Stimulated activated CD8-positive, alpha-beta memory T cell treated with anti-CD3 and anti-CD28 coated beads, Interleukin-7, amount 100 ng/mL, for 48 hours (primary cell): ENCODE data around the gene NCF2.

Experiments used
- DNase-seq, 2 donors: peaks; one replicate each; pipeline ENCODE4 v3.0.0-alpha.2; 2020; ENCODE audit warnings: low read depth in 1 of 2; ENCODE audit errors: extremely low read depth in 1 of 2

The NCF2 gene

DNA sequence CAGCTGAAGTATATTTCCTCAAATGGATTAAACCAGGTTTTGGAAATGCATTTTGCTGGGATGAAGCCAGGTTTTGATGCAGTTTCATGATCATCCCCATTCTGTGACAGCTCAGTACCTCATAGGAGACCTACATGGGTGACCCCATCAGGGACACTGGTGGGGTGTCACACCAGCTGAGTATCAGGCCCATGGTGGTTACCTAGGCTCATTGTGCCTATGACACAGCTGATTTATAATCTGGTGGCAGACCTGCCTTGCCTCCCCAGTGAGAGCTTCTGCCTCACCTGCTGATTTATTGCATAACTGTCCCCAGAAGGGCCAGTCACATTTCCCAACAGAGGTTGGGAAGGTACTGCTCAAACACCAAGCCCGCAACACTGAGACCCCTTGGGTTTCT, 3.8 kb downstream of the NCF2 start:
- DNase-seq, result no peak

DNA sequence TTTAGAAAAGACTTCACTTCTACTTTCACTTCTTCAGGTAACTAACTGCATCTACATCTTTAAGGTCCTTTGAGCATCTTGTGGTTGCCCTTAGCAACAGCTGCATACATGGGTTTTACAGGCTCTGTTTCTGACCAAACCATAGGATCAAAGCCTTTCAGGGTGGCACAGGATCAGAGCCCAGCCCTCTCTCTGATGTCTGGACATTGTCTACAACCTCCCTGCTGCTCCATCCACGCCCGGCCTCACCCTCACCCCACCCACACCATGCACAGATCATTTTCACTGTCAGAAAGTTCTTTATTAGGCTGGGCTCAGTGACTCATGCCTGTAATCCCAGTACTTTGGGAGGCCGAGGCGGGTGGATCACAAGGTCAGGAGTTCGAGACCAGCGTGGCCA, 5.2 kb downstream of the NCF2 start:
- DNase-seq, result no peak

DNA sequence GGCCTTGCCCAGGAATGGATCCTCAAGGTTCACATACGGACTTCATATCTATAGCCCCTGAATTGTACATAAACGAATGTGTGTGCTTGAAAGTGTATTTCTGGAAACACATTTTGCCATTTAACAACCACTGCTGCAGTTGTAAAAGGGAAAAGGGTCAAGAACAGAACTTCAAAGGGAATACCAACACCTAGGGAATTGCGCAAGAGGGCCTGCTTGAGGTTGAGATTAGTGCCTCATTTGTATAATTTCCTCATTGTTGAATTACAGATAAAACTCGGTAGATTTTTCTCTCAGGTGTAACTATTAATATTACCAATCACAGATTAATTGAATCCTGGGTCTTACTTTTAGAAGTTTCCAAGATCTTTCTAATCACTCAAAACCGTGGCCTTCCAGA, 6.1 kb downstream of the NCF2 start:
- DNase-seq, result no peak

DNA sequence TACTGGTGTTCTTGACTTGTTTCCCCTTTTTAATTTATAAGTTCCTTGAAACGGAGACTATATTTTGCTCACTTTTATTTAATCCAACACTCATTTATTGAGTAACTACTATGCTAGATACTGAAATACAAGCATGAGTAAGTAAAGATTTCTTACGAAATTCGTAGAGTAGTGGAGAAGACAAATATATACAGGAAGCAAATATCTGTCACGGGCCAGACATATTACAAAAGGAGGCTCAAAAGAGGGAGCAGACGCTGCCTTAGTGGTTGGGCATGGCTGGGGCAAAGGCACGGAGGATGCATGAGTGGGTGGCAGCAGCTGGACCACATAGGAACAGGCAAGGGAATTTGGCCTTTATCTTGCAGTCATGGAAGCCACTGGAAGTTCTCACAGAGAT, 6.8 kb downstream of the NCF2 start:
- DNase-seq, result no peak

DNA sequence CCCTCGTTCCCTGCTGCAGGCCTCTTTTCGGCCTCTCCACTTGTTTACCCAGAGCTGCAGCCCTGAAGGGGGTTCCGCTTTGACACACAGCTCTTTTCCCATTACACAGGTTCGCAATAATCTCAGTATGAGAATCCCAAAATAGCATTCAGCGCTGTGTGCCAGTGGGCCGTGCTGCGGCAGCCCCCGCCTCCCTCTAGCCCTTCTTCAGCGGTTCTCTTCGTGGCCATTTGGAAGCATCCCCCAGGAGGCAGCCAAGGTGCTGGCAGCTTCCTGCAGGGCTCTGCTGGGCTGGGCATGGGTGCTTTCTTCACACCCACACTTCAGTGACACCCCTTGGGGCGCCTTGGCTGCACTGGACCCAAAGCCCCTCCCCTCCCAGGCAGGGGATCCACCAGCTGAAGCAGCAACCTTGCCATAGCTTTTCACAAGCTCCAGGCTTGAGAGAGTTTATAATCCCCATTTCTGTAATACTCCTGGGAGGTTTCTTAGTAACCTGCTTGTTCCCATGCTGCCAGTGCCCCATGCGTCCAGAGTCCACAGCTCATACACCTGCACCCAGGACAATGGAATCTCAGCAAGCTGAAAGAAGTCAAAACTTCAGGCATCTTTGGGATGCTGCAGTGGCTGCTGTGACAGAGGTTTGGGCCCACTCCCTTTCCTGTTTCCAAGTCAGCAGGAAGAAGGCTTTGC, 8.1 kb downstream of the NCF2 start:
- DNase-seq, result no peak

DNA sequence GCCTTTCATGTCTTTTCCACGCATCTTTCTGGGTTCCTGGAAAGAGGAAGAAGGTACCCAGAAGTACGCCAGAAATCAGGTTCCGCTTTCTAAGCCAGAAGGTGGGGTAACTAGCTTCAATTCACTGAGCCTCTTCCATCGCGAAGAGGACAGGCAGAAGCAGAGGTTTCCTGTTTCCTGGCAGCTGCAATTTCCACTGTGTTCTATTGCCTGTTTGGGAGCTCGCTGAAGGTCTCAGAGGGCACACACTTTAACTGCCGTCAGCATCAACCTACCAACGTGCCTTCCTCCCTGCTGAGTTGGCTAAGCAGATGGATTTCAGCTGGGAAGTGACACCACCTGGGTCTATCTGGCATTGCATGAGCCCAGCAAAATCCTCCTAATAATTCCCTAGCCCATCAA, 10.0 kb downstream of the NCF2 start:
- DNase-seq, result no peak

DNA sequence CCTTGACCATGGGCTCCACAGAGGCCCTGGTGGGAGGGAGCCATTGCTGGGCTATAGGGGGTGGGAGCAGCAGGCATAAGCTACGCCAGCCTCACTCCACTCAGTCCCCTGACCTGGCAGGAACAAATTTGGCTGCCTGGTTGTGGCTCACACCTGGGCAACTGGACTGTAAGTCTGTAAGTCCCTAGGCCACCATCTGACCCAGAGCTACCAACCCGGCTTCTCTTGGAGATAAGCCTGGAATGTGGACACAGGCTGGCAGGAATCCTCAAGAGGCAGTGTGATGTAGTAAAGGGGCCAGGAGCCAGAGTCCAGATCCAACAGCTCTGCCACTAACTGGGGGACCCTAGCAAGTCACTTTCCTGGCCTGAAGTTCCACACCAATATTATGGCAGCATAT, 11.4 kb downstream of the NCF2 start:
- no peak for DNase-seq

DNA sequence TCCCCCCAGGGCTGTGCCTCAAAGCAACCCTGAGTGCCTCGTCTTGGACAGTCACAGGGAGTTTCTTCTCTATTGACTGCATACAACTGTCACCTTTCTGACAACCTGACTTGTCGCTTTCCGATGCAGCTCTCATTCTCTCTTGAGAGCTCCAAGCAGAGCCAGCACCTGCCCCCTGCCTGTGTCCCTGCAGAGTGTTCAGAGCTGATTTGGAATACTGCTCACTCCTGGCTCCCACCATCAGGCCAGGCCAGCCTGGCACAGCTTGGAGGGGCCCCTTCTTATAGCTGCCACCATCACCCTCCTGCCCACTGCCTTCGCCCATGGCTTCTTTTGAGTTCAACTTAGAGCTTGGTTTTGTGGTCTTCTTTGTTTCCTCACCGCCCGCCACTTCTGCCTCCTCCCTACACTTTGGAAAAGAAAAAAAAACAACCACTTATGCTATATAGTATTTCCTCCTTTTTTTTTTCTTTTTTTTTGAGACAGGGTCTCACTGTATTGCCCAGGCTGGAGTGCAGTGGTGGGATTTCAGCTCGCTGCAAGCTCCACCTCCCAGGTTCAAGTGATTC, 12.3 kb downstream of the NCF2 start:
- DNase-seq, result no peak

DNA sequence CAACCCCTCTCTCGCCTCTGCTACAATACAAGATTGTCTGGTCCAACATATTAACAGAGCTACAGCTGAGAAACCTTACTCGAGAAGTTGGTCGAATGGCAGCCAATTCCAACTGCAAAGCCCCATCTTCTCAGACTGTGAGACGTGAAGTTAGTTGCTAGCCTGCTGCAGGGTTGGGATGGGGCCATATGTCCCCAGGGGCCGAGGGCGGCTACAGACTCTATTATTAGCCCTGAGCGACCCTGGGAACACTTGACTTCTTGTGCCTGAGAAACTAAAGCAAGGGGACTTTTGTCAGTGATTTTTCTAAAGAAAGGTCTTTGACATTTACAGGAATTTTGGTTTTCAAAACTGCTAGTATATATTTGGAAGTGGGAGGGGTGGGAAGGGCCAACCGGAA, 13.7 kb downstream of the NCF2 start:
- no peak for DNase-seq

DNA sequence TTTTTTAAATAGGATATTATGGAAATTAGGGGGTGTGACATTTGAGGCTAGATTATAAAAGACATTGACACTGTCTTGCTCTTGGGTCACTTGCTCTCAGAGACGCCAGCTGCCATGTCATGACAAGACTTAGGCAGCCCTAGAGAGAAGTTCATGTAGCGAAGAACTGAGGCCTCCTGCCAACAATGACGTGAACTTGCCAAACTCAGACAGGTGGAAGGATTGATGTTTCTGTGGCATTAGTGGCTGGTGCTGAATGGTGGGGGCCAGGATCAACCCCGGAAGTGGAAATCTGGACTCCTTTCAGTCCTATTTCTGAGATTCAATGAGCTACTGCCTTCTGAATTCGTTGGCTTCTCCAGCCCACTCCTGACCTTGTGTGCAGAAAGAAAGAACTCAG, 14.7 kb downstream of the NCF2 start:
- no peak for DNase-seq

DNA sequence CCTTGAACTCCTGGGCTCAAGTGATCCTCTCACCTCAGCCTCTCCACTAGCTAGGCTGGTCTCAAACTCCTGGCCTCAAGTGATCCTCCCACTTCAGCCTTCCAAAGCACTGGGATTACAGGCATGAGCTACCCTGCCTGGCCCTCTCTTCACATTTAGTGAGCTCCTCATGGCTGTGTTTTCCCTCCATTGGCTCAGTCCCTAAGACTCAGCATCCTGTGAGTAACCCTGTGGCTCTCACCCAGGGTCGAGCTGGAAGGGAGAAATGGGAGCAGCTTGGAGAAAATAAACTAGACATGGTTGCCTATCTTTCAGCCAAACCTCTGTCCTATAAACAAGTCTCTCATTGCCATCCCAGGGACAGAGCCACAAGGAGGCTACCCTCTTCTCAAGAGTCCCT, 17.5 kb downstream of the NCF2 start:
- DNase-seq, result no peak

DNA sequence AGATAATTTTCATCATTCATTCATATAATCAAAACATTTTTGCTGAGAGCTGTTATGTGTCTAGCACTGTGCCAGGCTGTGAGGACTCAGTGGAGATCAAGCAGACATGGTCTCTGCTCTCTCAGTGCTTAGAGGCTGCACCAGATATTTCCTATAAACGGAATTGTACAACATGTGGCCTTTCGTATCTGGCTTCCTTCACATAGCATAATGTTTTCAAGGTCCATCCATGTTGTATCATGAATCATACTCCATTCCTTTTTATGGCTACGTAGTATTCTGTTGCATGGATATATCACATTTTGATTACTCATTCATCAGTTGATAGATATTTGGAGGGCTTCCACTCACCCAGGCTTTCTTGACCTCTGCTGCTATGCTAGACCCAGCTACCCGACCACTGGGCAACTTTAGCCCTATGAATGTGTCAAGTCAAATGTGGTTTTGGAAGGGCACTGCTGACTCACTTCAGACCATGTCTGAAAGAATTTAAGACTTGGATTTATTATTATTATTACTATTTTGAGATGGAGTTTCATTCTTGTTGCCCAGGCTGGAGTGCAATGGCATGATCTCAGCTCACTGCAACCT, 18.5 kb downstream of the NCF2 start:
- no peak for DNase-seq

DNA sequence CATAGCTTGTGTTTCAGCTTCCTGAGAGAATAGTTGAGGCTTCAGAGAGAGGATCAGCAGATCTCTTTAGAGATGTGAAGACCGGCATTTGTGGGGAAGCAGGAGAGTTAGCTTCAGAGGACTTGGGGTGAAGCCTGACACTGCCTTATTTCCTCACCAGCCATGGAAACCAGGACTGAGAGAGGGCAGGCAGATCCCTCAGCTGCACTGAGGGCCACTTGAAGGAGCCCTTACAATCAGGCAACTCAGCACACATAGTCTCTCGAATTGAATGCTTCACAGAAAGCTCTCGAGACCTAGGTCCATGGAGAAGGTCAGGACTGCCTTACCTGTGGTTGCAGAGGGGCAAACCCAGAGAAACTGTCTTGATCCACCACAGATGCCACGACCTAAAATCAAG, 19.8 kb downstream of the NCF2 start:
- no peak for DNase-seq

DNA sequence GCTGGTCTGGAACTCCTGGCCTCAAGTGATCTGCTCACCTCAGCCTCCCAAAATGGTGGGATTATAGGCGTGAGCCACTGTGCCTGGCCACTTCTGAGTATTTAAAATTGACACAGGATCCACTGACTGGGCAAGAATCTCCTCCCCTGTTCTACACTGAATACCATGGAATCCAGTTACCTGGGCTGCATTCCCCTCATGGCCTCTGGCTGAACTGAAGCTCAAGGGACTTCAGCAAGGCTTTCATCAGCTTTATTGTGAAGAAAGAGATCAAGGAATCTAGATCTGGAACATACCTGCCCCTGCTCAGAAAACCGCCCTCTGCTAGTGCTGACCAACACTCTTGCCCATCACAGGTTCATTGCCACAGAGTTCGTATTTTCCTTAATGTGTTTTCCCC, 20.5 kb downstream of the NCF2 start:
- DNase-seq, result no peak

DNA sequence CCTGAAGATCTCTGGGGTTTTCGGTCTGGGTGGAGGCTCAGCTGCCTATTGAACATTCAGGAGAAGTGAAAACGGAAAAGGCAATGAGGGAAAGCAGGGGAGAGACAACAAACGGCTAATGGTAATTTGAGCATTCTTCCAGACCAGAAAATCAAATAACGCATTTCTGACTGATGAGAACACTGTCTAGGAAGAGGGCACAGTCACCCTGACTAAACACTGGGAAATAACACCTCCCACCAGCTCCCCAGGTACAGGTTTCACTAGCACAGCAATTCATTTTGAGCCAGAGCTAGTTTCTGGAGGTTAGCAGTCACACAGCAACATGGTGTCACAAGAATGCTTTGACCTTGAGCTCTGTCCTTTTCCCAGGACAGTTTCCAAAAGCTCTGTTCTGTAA, 21.1 kb downstream of the NCF2 start:
- DNase-seq, result no peak

DNA sequence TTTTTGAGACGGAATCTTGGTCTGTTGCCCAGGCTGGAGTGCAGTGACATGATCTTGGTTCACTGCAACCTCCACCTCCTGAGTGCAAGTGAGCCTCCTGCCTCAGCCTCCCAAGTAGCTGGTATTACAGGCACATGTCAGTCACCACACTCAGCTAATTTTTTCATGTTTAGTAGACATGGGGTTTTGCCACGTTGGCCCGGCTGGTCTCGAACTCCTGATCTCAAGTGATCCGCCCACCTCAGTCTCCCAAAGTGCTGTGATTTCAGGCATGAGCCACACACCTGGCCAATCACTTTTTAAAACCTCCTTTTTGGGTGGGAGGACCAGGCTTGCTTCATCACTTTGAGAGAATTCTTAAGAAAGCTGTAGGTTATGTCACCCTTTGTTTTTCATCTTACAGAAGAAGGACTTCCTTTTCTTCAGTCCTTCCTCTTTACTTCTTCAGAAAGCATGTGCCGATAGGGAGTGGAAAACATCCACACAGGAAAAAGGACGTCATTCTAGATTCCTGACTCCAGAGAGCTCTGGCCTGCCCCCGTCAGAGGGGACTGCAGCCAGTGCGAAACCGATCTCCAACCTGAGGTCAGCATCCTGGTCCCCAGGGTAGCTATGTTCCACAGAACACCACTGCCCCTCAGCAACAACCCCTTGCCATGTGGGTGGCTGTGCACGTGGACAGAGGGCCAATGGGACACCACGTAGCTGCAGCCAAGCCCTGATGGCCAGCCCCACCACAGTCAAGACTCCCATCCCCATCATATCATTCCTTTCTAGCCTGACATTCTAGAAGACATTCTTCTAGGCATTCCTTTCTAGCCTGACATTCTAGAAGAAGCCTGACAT, 21.9 kb downstream of the NCF2 start:
- no peak for DNase-seq

DNA sequence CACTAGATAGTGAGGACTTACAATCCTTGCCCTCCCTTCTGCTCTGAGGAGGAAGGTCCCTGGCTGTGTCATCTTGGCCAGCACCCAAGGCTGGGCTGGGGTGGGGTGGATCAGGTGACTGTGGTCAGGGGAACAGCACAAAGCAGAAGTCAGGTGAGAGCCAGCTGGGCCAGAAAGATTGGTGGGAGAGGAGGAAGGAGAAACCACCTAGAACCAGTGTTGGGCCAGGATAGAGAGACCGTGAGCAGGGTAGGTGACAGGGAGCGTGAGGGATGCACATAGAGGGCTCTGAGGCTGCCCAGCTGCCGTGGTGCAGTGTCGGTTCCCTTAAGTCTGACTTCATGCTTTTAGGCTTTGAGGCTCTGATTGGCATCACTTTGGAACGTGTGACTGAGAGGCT, 22.7 kb downstream of the NCF2 start:
- no peak for DNase-seq

DNA sequence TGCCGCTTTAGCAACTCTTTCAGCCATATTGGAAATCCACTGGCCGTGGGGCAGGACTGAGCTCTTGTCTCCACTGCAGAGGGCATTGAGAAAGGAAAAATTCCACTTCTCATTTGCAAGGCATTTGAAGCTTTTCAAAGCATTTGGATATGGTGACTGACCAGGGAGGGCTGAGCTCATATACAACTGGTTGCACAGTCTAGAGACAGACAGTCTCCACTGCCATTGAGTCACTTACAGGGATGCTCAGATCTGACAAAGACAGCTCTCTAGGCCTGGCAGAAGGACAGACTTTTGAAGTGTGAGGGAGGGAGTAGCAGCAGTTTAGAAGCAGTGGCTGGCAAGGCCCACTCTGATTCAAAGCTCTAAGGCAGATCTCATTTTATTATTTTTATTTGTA, 24.2 kb downstream of the NCF2 start:
- DNase-seq, result no peak

DNA sequence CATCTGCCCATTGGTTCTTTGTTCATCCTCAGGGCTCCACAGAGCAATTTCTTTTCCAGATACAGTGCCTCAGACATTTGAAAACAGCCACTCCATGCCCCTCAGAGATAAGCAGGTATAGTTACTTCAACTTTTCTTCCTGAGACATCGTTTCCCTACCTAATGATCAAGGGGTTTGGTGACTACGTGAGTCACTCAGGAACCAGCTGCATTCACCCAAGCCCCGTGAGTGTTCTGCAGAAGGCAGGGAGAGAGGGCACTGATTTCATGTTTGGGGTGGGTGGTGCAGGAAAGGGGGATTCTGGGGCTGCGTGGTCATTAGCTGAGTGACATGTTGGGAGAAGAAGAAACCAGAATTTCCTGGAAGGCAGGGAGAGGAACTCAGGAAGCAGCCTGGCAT, 25.0 kb downstream of the NCF2 start:
- no peak for DNase-seq

DNA sequence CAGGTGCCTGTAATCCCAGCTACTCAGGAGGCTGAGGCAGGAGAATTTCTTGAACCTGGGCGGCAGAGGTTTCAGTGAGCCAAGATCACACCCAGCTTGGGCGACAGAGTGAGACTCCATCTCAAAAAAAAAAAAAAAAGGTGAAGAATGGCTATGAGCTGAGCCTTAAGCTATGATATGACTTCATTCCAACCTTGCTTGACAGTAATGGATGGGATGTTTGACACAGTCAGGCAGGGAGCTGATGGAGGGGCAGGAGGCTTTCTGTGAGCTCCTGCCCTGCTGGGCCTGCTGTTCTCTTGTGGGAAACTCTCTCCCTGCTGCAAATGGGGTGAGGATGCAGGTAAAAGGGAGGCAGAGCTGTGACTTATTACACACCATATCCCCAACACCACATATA, 27.6 kb downstream of the NCF2 start:
- no peak for DNase-seq

DNA sequence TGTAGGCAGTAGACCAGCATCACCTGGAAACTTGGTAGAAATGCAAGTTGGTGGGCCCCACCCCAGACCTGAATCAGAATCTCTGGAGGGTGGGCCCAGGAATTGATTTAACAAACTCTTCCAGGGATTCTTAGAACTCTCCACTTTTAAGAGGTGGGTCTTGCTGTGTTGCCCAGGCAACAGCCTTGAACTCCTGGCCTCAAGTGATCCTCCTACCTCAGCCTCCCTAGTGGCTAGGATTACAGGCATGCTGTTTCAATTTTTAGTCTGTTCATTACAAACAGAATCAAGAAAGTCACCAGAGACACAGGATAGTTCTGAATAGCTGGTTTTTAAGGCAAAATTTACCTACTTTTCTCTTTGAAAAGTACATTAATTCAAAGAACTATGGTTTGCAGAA, 31.2 kb downstream of the NCF2 start:
- no peak for DNase-seq

DNA sequence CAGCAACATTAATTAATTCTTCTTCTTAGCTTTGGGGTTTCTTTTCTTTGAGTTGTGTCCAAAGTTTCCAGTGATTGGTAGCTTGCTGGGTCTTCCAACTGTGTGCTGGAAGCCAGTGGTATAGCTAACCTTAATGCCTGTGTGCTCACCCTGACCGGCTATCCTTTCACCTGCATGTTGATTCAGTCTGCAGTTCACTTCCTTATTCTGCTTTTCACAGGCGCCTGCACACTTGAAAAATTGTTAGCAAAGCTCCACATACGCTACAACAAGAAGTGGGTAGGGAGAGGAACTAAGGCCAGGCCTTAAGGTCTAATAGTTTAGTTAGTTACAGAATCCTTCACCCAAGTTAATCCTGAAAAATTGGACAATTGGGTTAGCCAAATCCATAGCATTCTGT, 35.7 kb downstream of the NCF2 start:
- DNase-seq, result no peak
